ENCODE results near the gene SCAMP4.

DNA sequence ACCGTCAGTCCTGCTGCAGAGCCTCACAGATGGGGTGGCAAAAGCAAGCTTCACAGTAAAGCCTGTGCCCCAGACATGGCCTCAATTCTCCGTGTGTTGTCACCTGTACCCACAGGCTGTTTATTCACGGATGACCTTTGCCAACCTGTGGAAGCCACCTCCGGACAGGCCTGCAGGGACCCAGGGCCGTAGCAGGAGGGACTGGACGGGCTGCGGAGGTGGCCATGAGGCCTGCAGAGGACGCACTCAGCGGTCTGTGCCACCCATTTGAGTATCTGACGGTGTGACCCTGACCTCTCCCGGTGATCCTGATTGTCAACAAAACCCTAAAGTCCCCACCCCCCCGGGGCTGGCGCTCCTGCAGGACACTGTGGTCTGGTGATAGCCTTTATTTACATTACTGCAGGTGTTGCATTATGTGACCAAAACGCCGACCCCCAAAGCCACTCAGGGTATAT, 34.0 kb upstream of the SCAMP4 start:
- TF ChIP-seq, protein P1, sequence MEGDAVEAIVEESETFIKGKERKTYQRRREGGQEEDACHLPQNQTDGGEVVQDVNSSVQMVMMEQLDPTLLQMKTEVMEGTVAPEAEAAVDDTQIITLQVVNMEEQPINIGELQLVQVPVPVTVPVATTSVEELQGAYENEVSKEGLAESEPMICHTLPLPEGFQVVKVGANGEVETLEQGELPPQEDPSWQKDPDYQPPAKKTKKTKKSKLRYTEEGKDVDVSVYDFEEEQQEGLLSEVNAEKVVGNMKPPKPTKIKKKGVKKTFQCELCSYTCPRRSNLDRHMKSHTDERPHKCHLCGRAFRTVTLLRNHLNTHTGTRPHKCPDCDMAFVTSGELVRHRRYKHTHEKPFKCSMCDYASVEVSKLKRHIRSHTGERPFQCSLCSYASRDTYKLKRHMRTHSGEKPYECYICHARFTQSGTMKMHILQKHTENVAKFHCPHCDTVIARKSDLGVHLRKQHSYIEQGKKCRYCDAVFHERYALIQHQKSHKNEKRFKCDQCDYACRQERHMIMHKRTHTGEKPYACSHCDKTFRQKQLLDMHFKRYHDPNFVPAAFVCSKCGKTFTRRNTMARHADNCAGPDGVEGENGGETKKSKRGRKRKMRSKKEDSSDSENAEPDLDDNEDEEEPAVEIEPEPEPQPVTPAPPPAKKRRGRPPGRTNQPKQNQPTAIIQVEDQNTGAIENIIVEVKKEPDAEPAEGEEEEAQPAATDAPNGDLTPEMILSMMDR (conservative IDR thresholded peaks at IDR 0.05; ENCODE audit: low read length): no peak
- TF ChIP-seq EZH2phosphoT487 (IDR thresholded peaks at IDR 0.05; ENCODE audit: borderline replicate concordance, low read depth, low read length): no peak

Data from OCI-LY7 (cell line).